ENCODE results near the gene RRP7A.
"Not testable (repeated sequence)": the region's sequence is repeated elsewhere in the genome, so short reads cannot be mapped to it uniquely, and the experiment has no call there.

GRCh38 chr22:42517103-42517502 is 2.5 kb downstream of the RRP7A start:
- TF ChIP-seq POLR2A (IDR thresholded peaks at IDR 0.05) = not testable (repeated sequence)
- TF ChIP-seq, protein P1, sequence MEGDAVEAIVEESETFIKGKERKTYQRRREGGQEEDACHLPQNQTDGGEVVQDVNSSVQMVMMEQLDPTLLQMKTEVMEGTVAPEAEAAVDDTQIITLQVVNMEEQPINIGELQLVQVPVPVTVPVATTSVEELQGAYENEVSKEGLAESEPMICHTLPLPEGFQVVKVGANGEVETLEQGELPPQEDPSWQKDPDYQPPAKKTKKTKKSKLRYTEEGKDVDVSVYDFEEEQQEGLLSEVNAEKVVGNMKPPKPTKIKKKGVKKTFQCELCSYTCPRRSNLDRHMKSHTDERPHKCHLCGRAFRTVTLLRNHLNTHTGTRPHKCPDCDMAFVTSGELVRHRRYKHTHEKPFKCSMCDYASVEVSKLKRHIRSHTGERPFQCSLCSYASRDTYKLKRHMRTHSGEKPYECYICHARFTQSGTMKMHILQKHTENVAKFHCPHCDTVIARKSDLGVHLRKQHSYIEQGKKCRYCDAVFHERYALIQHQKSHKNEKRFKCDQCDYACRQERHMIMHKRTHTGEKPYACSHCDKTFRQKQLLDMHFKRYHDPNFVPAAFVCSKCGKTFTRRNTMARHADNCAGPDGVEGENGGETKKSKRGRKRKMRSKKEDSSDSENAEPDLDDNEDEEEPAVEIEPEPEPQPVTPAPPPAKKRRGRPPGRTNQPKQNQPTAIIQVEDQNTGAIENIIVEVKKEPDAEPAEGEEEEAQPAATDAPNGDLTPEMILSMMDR (IDR thresholded peaks at IDR 0.05) = not testable (repeated sequence)

All from thyroid gland (tissue), 4 donors.